NCI-H146 (cell line): ENCODE results near the gene CALR3.
"Not testable (repeated sequence)": the region's sequence is repeated elsewhere in the genome, so short reads cannot be mapped to it uniquely, and the experiment has no call there.

Source experiments
- DNase-seq: peaks from one replicate; lab custom pipeline; 2025; lab: John Stamatoyannopoulos, UW

The CALR3 gene

GRCh38 chr19:16497042-16497441 is 1.1 kb upstream of the CALR3 start:
- no peak for DNase-seq

GRCh38 chr19:16496613-16496983 is 631 bp upstream of the CALR3 start:
- no peak for DNase-seq

GRCh38 chr19:16486476-16486875 is 9.5 kb downstream of the CALR3 start:
- not testable (repeated sequence) for DNase-seq

GRCh38 chr19:16482745-16483144 is 13.2 kb downstream of the CALR3 start:
- DNase-seq: no peak

- DNase-seq: no peak
Observed at GRCh38 chr19:16477311-16477710, 18.7 kb downstream of the CALR3 start.

GRCh38 chr19:16476401-16476800 is 19.6 kb downstream of the CALR3 start:
- no peak for DNase-seq

GRCh38 chr19:16473875-16474392 is 22.0 kb downstream of the CALR3 start:
- DNase-seq: no peak

GRCh38 chr19:16472992-16473391 is 23.0 kb downstream of the CALR3 start:
- DNase-seq: no peak

- DNase-seq: not testable (repeated sequence)
Observed at GRCh38 chr19:16472559-16472899, 23.4 kb downstream of the CALR3 start.

- peak; percentile 20 for DNase-seq
Observed at GRCh38 chr19:16470911-16471811, 24.8 kb downstream of the CALR3 start.

- DNase-seq: no peak
Observed at GRCh38 chr19:16470541-16470910, 25.4 kb downstream of the CALR3 start.

GRCh38 chr19:16467581-16467980 is 28.4 kb downstream of the CALR3 start:
- no peak for DNase-seq

GRCh38 chr19:16466802-16467427 is 29.1 kb downstream of the CALR3 start:
- not testable (repeated sequence) for DNase-seq

- no peak for DNase-seq
Observed at GRCh38 chr19:16465239-16465638, 30.7 kb downstream of the CALR3 start.

- DNase-seq: no peak
Observed at GRCh38 chr19:16463991-16464575, 31.9 kb downstream of the CALR3 start.

- DNase-seq: no peak
Observed at GRCh38 chr19:16463341-16463990, 32.5 kb downstream of the CALR3 start.

- no peak for DNase-seq
Observed at GRCh38 chr19:16462757-16463250, 33.2 kb downstream of the CALR3 start.

- no peak for DNase-seq
Observed at GRCh38 chr19:16461630-16462051, 34.3 kb downstream of the CALR3 start.

- no peak for DNase-seq
Observed at GRCh38 chr19:16460454-16460853, 35.5 kb downstream of the CALR3 start.

- no peak for DNase-seq
Observed at GRCh38 chr19:16459680-16460079, 36.3 kb downstream of the CALR3 start.

- DNase-seq: no peak
Observed at GRCh38 chr19:16458391-16459341, 37.3 kb downstream of the CALR3 start.
